ENCODE data around the gene MSN. TPM values are rescaled to one million over a fixed set of nuclear protein-coding genes. Genes with fewer than 3 reads are reported as not detected.
"Not testable (repeated sequence)": the region's sequence is repeated elsewhere in the genome, so short reads cannot be mapped to it uniquely, and the experiment has no call there.

MSN gene
- total RNA-seq, 1 donor from 2014 or later: 479 TPM

DNA sequence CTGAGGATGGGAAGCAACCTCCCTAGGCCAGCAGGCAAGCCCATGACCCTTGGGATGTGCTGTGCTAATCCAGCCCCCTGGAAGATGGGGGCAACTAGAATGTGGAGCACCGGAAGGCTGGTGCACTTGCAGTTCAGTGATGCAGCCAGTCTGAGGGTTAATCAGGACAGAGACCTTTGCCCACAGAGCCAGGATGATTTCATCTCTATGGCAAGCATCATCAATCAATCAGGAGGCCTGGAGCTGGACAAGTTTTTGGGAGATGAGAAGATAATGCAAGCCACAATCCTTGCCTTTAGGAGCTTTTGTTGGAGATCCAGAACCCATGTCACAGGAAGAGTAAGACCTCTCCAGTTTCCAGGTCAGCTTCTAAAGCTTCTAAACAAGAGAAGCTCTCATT lies 15.4 kb upstream of the MSN start:
- no peak for DNase-seq (ENCODE audit: low spot score)
- Mint-ChIP-seq H3K27me3 (ENCODE audit: insufficient read depth) (no peaks in the 10 kb centered on the region), H3K4me1 (ENCODE audit: low read depth) (peaks cover 13% of the 10 kb centered on the region), H3K27ac (no peak overlapping the region), H3K9me3 (no peaks in the 10 kb centered on the region), H3K4me3 (no peak overlapping the region), H3K36me3 (ENCODE audit: low read depth) (peaks cover 2% of the 10 kb centered on the region)
- intact Hi-C loops (cut with micrococcal nuclease): no loop called here

DNA sequence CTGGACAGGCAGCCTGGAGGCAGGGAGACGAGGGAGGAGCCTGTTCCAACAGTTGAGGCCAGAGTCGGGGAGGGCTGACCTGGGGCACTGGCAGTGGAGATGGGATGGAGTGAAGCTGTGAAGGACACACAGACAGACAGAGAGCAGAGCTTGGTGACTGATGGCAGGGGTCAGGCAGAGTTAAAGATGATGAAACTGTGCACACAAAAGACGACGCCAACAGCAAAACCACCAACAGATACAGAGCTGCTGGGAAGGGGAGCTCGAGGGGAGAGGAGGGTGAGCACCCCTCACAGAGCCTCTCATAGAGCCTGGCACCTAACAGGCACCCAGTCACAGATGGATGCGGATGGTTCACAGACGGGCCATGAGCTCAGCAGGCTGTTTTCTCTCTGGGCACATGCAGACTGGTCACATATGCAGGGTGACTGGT lies 10.4 kb upstream of the MSN start:
- DNase-seq (ENCODE audit: low spot score); intact Hi-C loops (cut with micrococcal nuclease); H3K27me3 Mint-ChIP-seq (ENCODE audit: insufficient read depth); H3K36me3 Mint-ChIP-seq (ENCODE audit: low read depth); H3K9me3 Mint-ChIP-seq: not testable (repeated sequence)
- peaks cover 26% of the 10 kb centered on the region for H3K4me1 Mint-ChIP-seq (ENCODE audit: low read depth)
- H3K27ac Mint-ChIP-seq: peak overlapping the region; percentile 96
- H3K4me3 Mint-ChIP-seq: peak overlapping the region; percentile 87

DNA sequence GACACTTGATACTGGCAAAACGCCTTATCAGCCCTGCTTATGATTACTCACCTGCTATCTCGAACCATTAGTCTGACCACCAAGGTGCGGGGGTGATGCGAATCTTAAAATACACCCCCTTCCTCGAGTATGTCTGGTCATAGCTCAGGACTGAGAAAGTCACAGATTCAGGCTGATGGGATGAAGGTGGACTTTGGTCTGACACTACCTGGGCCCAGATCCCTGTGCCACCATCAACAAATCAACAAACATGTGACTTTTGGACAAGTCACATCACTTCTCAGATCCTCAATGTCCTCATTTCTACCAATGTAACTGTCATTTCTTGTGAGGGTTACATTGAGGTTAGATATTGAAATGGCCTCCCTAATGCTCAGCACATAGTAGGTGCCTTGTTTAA lies 9.8 kb upstream of the MSN start:
- peaks cover 26% of the 10 kb centered on the region for H3K4me1 Mint-ChIP-seq (ENCODE audit: low read depth)
- intact Hi-C loops (cut with micrococcal nuclease): no loop called here

DNA sequence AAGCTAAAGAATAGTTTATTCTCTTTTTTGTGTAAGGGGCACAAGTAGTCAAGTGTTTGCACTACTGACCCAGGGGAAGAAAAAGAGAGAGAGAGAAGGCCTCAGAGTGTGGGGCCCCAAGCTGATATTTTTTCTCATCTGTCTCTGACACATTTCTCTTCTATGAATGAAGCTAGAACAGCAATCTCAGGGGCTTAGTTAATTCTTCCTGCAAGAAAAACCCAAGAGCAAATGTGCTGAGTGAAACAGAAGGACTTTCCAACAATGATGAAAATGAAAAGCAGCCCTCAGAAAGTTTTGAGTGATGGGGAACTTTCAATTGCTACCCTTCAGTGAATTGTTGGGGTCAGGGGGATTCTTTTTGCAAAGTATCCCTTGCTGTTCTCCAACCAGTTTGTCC lies 9.2 kb upstream of the MSN start:
- H3K27me3 Mint-ChIP-seq (ENCODE audit: insufficient read depth): no peaks in the 10 kb centered on the region
- DNase-seq (ENCODE audit: low spot score): no peak
- peaks cover 5% of the 10 kb centered on the region for H3K9me3 Mint-ChIP-seq
- no peak overlapping the region for H3K4me3 Mint-ChIP-seq
- H3K4me1 Mint-ChIP-seq (ENCODE audit: low read depth): peaks cover 26% of the 10 kb centered on the region
- H3K27ac Mint-ChIP-seq: peak overlapping the region; percentile 53
- intact Hi-C loops (cut with micrococcal nuclease): no loop called here
- peaks cover 2% of the 10 kb centered on the region for H3K36me3 Mint-ChIP-seq (ENCODE audit: low read depth)

More for the DNA sequence above, 9.8 kb upstream of the MSN start:
- no peaks in the 10 kb centered on the region for H3K27me3 Mint-ChIP-seq (ENCODE audit: insufficient read depth)
- DNase-seq (ENCODE audit: low spot score): no peak
- H3K4me3 Mint-ChIP-seq: no peak overlapping the region
- H3K9me3 Mint-ChIP-seq: peaks cover 5% of the 10 kb centered on the region
- H3K27ac Mint-ChIP-seq: no peak overlapping the region
- H3K36me3 Mint-ChIP-seq (ENCODE audit: low read depth): peaks cover 2% of the 10 kb centered on the region

DNA sequence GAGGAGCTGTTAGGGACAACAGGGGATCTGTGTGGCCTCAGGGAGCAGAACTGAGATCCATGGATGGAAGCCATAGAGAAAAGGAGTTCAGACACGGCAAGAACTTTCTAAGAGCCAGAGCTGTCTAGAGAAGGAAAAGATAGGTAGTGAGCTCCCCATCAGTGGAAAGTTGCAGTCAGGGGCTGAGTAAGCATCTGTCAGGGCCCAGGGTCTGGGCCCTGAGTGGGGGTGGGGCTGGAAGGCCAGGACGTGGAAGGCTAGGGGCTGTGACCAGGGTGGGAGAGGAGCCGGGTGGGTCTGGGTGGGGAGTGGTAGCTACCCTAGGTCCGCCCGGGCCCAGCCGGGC lies 324 bp upstream of the MSN start:
- Mint-ChIP-seq H3K27me3 (ENCODE audit: insufficient read depth) (no peaks in the 10 kb centered on the region), H3K4me1 (ENCODE audit: low read depth) (peaks cover 37% of the 10 kb centered on the region), H3K36me3 (ENCODE audit: low read depth) (peaks cover 35% of the 10 kb centered on the region), H3K27ac (peak overlapping the region; percentile 95), H3K4me3 (peak overlapping the region; percentile 86), H3K9me3 (peaks cover under 1% of the 10 kb centered on the region)
- intact Hi-C loops (cut with micrococcal nuclease): loop anchor here (1.0 to 2.0 kb wide), 4 partner anchors 56 to 380 kb away; no protein-coding TSS in a partner anchor
- no peak for DNase-seq (ENCODE audit: low spot score)

DNA sequence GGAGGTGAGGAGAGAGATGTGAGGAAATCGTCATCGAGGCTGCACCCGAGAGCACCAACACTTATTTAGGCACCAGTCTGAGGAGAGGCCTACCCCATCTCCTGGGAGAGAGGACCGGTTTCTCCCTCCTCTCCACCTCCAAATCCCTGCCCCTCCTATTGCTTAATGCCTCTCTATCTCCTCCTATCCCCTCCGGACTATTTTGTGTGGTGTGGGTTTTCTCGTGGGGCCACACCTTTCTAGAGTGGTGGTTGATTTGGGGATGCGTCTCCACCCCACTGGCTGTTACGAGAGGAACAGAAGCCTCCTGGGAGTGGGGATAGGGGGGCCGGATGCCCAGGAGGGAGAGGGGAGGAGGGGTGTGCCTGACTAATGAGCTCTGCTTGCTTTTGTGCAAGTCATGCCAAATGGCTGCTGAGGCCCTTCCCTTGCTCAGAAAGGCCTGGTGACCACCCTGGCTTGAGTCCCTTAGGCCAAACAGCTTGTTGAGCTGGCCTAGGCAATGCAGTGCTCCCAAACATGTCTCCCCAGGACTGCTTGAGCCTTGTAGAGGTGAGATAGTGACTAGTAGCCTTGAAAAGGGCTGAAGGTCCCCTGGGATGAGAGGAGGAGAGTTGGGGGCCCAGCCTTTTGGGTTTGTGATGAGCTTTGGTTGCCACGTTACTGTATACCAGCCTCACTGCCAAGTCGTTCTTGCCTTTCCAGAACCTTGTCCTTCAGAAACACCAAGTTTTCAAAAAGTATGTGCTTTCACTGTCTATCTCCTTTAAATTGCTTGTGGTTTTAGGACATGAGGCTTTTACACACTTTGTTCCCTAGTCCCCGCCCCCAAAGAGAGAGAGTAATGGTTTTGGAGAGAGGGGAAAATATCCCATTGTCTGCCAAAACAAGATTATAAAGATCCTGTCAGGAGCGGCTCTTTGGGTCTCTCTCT lies 1.2 kb downstream of the MSN start:
- Mint-ChIP-seq H3K27ac (peak overlapping the region; percentile 97), H3K4me1 (ENCODE audit: low read depth) (peaks cover 50% of the 10 kb centered on the region), H3K9me3 (no peaks in the 10 kb centered on the region), H3K27me3 (ENCODE audit: insufficient read depth) (no peaks in the 10 kb centered on the region), H3K36me3 (ENCODE audit: low read depth) (peaks cover 44% of the 10 kb centered on the region), H3K4me3 (peak overlapping the region; percentile 98)
- intact Hi-C loops (cut with micrococcal nuclease): loop anchor here (1.0 to 2.0 kb wide), 2 partner anchors 30 to 62 kb away; no protein-coding TSS in a partner anchor
- DNase-seq (ENCODE audit: low spot score): peak; percentile 51

DNA sequence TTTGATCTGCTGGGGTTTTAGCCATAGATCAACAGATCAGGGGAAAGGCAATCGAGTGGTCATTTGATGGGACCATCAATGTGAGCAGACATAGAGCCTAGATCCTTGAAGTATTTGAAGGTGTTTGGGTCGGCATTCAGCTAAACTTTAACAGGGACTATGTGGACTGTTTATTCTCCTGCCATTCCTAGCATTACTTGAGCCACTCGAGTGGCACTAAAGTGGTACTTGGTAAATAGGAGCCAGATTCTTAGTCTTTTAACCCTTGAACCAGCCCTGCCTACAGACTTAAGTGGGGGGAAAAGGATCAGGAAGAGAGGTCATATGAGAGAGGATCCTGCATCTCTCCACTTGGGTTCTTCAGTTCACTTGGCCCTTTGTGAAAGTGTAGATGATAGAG lies 3.8 kb downstream of the MSN start:
- DNase-seq (ENCODE audit: low spot score): no peak
- peaks cover 60% of the 10 kb centered on the region for H3K36me3 Mint-ChIP-seq (ENCODE audit: low read depth)
- H3K27me3 Mint-ChIP-seq (ENCODE audit: insufficient read depth): no peaks in the 10 kb centered on the region
- H3K9me3 Mint-ChIP-seq: no peaks in the 10 kb centered on the region
- H3K4me1 Mint-ChIP-seq (ENCODE audit: low read depth): peaks cover 69% of the 10 kb centered on the region
- H3K27ac Mint-ChIP-seq: peak overlapping the region; percentile 89
- intact Hi-C loops (cut with micrococcal nuclease): loop anchor here (5.0 kb wide), 1 partner anchor 139 kb away; the partner anchor contains the start of gene LAS1L
- H3K4me3 Mint-ChIP-seq: peak overlapping the region; percentile 98

DNA sequence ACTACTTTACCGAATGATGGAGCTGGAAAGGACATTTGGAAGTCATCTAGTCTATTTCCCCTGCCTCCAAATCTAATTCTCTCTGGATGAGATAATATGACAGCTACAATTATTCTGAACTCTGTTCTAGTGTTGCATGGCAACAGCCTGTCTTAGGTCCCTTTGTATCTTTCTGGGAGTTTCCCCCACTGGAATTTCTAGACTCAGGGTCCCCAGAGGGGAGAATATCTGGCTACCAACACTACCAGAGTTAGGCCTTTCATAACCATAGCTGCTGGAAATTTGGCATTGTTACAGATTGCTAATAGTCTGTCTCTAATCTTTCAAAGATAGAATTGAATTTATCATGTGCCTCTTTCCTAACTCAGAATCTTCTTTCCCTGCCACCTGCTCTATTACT lies 4.5 kb downstream of the MSN start:
- Mint-ChIP-seq H3K36me3 (ENCODE audit: low read depth) (peaks cover 61% of the 10 kb centered on the region), H3K27me3 (ENCODE audit: insufficient read depth) (no peaks in the 10 kb centered on the region), H3K9me3 (no peaks in the 10 kb centered on the region), H3K4me1 (ENCODE audit: low read depth) (peaks cover 70% of the 10 kb centered on the region), H3K4me3 (peak overlapping the region; percentile 98), H3K27ac (peak overlapping the region; percentile 89)
- intact Hi-C loops (cut with micrococcal nuclease): loop anchor here (5.0 kb wide), 1 partner anchor 140 kb away; the partner anchor contains the start of gene LAS1L
- DNase-seq (ENCODE audit: low spot score): no peak

DNA sequence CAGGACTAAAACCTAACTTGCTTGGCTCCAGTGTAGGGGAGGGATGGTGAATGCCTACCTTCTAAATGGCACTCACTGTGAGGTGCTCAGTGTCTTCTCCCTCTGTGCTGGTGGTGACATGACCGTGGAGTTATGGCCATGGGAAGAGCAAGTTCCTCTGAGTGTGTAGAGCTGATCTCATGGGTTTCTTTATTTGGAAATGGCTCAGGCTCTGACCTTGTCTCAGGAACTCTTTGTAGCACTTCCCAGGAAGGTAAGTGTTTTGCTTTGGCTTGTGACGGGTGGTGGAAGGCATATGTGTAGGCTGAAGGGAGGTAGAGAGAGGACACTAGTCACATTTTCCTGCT lies 6.4 kb downstream of the MSN start:
- H3K4me1 Mint-ChIP-seq (ENCODE audit: low read depth): peaks cover 82% of the 10 kb centered on the region
- intact Hi-C loops (cut with micrococcal nuclease): loop anchor here (1.0 to 5.0 kb wide), 5 partner anchors 24 to 313 kb away; partner anchors contain the start of gene LAS1L
- H3K9me3 Mint-ChIP-seq: no peaks in the 10 kb centered on the region
- no peaks in the 10 kb centered on the region for H3K27me3 Mint-ChIP-seq (ENCODE audit: insufficient read depth)
- peak overlapping the region; percentile 89 for H3K27ac Mint-ChIP-seq
- peak overlapping the region; percentile 98 for H3K4me3 Mint-ChIP-seq
- H3K36me3 Mint-ChIP-seq (ENCODE audit: low read depth): peaks cover 65% of the 10 kb centered on the region
- no peak for DNase-seq (ENCODE audit: low spot score)

DNA sequence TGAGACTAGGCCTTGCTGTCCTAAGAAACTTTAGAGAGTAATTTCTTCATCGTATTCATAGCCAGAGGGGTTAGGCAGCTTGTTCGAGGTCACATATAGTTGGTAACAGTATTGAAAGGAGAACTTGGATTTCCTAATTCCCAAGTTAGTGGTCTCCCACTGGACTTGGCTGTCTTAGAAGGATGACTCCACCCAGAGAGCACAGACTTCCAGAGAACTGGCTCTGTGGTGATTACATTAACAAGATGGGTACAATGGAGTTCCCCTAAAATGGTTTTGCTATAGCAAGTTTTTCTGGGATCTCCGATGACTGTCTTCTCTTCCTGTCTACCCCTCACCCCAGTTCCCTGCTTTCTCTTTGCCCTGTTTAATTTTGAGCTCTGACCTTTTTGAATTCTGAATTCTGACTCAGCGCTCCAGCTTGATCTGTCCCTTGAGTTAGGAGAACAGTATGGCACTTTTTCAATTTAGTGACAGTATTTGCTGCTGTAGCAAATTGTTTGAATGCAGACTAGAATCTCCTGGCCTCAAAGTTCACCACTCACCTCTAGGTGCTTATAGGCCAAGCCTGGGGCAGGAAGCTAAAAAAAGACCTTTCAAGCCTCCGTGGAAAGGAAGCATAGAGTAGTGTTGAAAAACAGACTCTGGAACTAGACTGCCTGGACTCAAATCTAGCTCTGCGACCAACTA lies 6.9 kb downstream of the MSN start:
- Mint-ChIP-seq H3K4me3 (peak overlapping the region; percentile 98), H3K36me3 (ENCODE audit: low read depth) (peaks cover 65% of the 10 kb centered on the region), H3K27ac (peak overlapping the region; percentile 89), H3K9me3 (no peaks in the 10 kb centered on the region), H3K27me3 (ENCODE audit: insufficient read depth) (no peaks in the 10 kb centered on the region), H3K4me1 (ENCODE audit: low read depth) (peaks cover 85% of the 10 kb centered on the region)
- intact Hi-C loops (cut with micrococcal nuclease): loop anchor here (1.0 to 5.0 kb wide), 5 partner anchors 24 to 312 kb away; partner anchors contain the start of gene LAS1L
- DNase-seq (ENCODE audit: low spot score): no peak

DNA sequence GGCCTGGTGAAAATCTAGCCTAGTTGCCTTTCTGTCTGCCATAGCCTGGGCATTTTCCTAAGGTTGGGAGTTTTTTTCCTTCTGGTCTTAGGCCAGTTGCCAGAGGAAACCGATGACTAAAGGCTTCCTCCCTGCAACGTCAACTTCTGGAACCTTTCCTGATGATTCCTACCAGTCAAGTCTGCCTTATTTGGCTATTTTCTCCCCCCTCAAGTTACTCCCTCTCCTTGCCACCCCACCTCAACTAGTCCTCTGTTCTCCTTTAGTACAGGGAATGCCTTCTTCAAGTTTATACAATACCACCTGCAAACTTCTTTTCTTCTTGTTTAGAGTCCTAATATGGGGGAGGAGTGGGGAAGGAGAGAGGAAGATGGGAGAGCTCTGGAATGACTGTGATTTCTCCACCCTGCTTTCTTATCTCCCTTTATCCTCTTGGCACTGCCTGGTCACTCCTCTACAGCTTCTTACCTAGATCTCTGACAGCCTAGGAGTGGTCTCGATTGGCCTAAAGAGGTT lies 10.6 kb downstream of the MSN start:
- Mint-ChIP-seq H3K4me3 (peak overlapping the region; percentile 45), H3K27me3 (ENCODE audit: insufficient read depth) (no peaks in the 10 kb centered on the region), H3K4me1 (ENCODE audit: low read depth) (peaks cover 89% of the 10 kb centered on the region), H3K36me3 (ENCODE audit: low read depth) (peaks cover 58% of the 10 kb centered on the region), H3K27ac (peak overlapping the region; percentile 78), H3K9me3 (no peaks in the 10 kb centered on the region)
- intact Hi-C loops (cut with micrococcal nuclease): no loop called here
- DNase-seq (ENCODE audit: low spot score): no peak

DNA sequence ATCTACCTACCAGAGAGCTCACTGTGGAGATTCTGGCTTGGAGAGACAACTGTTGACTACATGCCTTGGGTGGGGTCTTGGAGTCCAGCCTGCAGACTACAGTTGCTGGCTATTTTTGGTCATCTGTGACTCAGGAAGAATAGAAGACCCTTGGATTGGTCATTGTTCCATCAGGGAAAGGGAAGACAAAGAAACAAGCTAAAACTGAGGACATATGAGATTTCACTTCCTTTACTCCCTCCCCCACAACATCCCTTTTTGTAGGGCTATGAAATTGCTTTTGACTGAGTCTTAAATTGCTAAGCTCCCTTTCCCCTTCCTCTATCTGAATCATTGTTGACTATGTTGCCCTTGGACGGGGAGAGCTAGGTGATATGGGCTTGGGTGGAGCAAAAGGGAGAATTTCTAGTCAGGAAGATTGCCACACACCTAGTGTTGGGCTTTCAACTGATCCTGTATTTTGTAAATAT lies 11.7 kb downstream of the MSN start:
- DNase-seq (ENCODE audit: low spot score): no peak
- Mint-ChIP-seq H3K4me3 (peak overlapping the region; percentile 59), H3K27ac (peak overlapping the region; percentile 78), H3K27me3 (ENCODE audit: insufficient read depth) (no peaks in the 10 kb centered on the region), H3K4me1 (ENCODE audit: low read depth) (peaks cover 80% of the 10 kb centered on the region), H3K36me3 (ENCODE audit: low read depth) (peaks cover 52% of the 10 kb centered on the region), H3K9me3 (no peaks in the 10 kb centered on the region)
- intact Hi-C loops (cut with micrococcal nuclease): no loop called here

Data from activated T-helper 1 cell treated with anti-CD3 and anti-CD28 coated beads, Interleukin-12 subunit alpha, Interleukin-12 subunit beta, Interleukin-2, Interleukin-4 antibody, amounts not matched to agents 30 ng/mL and 10 ng/mL and 1 ng/mL, durations not matched to agents 14 hours and 24 hours and 36 hours (primary cell).